Cardiac muscle cell (in vitro differentiated cells and primary cell): ENCODE measurements around the gene CORO2A. TPM values are rescaled to one million over a fixed set of nuclear protein-coding genes. Genes with fewer than 3 reads are reported as not detected.

Experiments
- DNase-seq, 2 donors: peaks; one replicate each; pipeline versions ENCODE4 v3.0.0 to v3.0.0-alpha.2; 2010 to 2017; ENCODE audit warnings: low read depth in 1 of 2, low spot score in 1 of 2
- H3K27ac ChIP-seq: fragments of 200-600 bp; sonication (generic); 2 replicates; pipeline ENCODE4 v1.5.1; 2016
- H3K27me3 ChIP-seq: fragments of 200-600 bp; sonication (generic); 2 replicates; pipeline ENCODE4 v1.6.0; 2016; ENCODE audit warnings: control low read depth
- H3K36me3 ChIP-seq: fragments of 200-600 bp; sonication (generic); 2 replicates; pipeline ENCODE4 v1.5.1; 2016; ENCODE audit warnings: control low read depth
- H3K4me1 ChIP-seq: fragments of 200-600 bp; sonication (generic); 2 replicates; pipeline ENCODE4 v1.8.1; 2017; ENCODE audit warnings: low read depth, mild to moderate bottlenecking, mixed run types
- H3K4me3 ChIP-seq: fragments of 200-600 bp; sonication (generic); 2 replicates; pipeline ENCODE4 v1.5.1; 2016; ENCODE audit warnings: mild to moderate bottlenecking
- H3K9me3 ChIP-seq: fragments of 200-600 bp; sonication (generic); 2 replicates; pipeline ENCODE4 v1.5.1; 2017; ENCODE audit warnings: low read depth, mild to moderate bottlenecking, control low read depth
- CTCF ChIP-seq: IDR thresholded peaks from 2 replicates; pipeline ENCODE4 v1.5.1; 2012; ENCODE audit warnings: low read depth, mild to moderate bottlenecking, low read length
- polyA plus RNA-seq: library from polyadenylated mRNA; unstranded; fragments of >200 nt; fragmentation: Nextera tagmentation; extraction: Ambion mirVana; gene quantifications from 2 replicates; pipeline ENCODE4 v1.2.1, GENCODE V29; 2016
- total RNA-seq: library from RNA; depleted of rRNA; stranded (reverse); fragments of >200 nt; gene quantifications from 2 replicates; pipeline ENCODE4 v1.2.3, GENCODE V29; 2016

Gene CORO2A
- total and polyA plus RNA-seq, 2 experiments from 2014 or later, result 1.1 to 2.4 TPM

- Histone ChIP-seq H3K4me1 (peaks cover 3% of the 10 kb centered on the region), H3K27me3 (no peaks in the 10 kb centered on the region), H3K9me3 (no peaks in the 10 kb centered on the region), H3K36me3 (no peaks in the 10 kb centered on the region), H3K27ac (no peak overlapping the region), H3K4me3 (no peak overlapping the region)
- TF ChIP-seq CTCF, result no peak
- no peak for DNase-seq
Measured at GRCh38 chr9:98181746-98182068, 10.7 kb downstream of the CORO2A start.

DNA sequence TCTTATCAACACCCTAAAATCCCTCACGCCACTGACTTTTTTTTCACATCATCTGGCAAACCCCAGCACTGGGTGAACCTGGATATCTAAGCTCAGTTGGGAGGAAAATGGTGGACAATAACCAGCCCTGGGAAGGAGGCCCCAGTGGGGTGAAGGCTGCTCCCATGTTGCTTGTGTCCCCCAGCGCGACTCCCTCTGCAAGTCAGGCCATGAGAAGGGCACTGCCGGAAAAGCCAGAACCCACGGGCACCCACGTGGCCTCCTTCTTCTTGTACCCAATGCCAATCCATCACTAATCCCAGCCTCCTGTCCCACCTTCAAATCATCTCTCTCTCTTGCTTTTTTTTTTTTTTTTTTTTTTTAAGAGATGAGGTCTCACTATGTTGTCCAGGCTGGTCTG is 11.4 kb downstream of the CORO2A start:
- Histone ChIP-seq H3K4me1 (peaks cover 3% of the 10 kb centered on the region), H3K36me3 (no peaks in the 10 kb centered on the region), H3K27ac (no peak overlapping the region), H3K4me3 (no peak overlapping the region), H3K9me3 (no peaks in the 10 kb centered on the region), H3K27me3 (no peaks in the 10 kb centered on the region)
- no peak for TF ChIP-seq CTCF
- no peak for DNase-seq

DNA sequence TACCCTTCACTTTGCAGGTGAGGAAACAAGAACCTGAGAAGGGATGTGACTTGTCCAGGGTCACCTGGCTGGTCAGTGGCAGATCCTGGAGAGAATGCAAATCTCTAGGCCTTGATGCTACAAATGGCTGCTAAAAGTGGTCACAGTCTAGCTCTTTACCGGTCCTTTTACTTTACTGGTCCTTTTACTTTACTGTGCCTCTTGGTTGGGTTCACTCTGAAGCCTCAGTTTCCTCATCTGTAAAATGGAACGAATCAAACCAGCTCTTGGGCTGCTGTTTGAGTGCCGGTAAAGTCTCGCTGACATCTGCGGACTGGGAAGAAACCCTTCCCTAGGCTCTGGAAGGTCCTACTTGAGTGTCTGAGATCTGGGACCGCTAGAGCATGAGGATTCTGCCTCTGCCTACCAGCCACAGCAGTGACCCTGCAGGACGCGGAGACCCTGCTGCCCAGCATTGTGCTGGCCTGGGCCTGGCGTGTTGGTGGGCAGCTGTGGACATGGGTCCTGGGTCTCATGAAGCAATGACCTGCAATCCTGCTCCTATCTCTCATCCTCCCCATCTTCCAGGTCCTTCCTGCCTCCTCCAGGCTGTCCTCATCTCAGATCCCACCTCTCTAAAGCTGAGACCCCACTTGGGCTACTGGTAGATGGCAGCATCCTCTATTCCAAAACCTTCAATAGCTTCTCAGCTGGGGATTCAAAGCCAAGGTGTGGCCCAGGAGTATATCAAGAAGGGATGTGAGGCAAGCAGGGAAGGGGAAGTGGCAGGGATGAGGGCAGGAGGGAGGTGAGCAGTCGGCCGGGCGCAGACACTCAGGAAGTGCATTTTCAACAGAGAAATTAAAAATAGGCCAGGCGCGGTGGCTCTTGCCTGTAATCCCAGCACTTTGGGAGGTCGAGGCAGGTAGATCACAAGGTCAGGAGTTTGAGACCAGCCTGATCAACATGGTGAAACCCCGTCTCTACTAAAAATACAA is 13.3 kb downstream of the CORO2A start:
- Histone ChIP-seq H3K36me3 (no peaks in the 10 kb centered on the region), H3K27me3 (no peaks in the 10 kb centered on the region), H3K27ac (no peak overlapping the region), H3K9me3 (no peaks in the 10 kb centered on the region), H3K4me1 (peaks cover 3% of the 10 kb centered on the region), H3K4me3 (no peak overlapping the region)
- TF ChIP-seq CTCF, result no peak
- DNase-seq, result no peak

DNA sequence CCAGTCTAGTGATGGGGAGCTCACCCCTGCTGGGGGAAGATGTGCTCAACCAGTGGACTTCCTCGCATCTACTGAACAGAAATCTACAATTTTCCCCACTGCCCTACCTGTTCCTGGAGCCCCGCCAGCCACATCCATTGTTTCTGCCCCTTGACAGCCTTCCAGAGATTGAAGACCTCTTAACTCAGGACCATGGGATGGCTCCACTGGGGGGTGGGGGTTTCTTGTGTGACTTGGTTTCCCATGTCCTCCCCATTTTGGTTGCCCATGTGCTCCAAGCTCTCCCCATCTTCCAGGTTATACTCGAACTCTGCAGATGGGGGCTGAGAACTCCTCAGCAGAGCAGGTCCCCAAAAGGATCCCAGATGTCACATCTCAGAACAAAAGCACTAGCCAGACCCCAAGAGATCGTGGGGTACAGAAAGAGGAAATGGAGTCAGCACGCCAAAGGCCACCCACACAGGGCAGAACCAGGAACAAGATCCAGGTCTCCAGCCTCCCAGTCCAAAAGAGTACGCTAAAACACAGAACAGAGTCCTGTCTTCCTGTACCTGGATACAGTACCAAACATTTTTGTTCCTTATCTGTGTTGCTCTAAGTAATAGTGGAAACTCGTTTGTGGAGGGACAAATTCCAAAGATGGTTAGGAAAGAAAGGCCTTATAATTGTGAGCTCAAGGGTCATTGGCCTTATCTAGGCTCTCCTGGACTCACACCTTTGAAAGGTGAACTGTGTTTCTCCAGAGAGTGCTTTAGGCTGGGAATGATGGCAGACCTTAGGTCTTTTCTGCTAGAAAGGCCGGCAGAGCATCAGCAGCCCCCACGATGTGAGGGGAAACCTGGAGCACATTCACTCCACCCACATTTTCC is 15.8 kb downstream of the CORO2A start:
- no peak for TF ChIP-seq CTCF
- H3K4me1 ChIP-seq, result no peaks in the 10 kb centered on the region
- H3K27me3 ChIP-seq, result no peaks in the 10 kb centered on the region
- no peak for DNase-seq
- no peak overlapping the region for H3K27ac ChIP-seq
- H3K36me3 ChIP-seq, result no peaks in the 10 kb centered on the region
- H3K4me3 ChIP-seq, result no peak overlapping the region
- no peaks in the 10 kb centered on the region for H3K9me3 ChIP-seq

GRCh38 chr9:98175762-98176161 is 16.7 kb downstream of the CORO2A start:
- no peak for DNase-seq
- Histone ChIP-seq H3K4me3 (no peak overlapping the region), H3K27ac (no peak overlapping the region), H3K27me3 (no peaks in the 10 kb centered on the region), H3K9me3 (no peaks in the 10 kb centered on the region), H3K36me3 (no peaks in the 10 kb centered on the region), H3K4me1 (no peaks in the 10 kb centered on the region)
- no peak for TF ChIP-seq CTCF
